ENCODE data around the gene MVB12B. TPM values are rescaled to one million over a fixed set of nuclear protein-coding genes. Genes with fewer than 3 reads are reported as not detected.

Gene MVB12B
- total and polyA plus RNA-seq, 2 of the 8 experiments (the other 6 are each of a cell fraction or from before 2014, with no cell fraction given), result 2.6 to 5.0 TPM

- ChIA-PET CTCF (ENCODE audit: partially characterized antibody) (interaction anchor here (1.5 kb wide), 1 partner anchor 79 kb away, joined by 4 read pairs; no protein-coding TSS in a partner anchor), POLR2A (ENCODE audit: partially characterized antibody) (interaction anchor here (1.5 kb wide), 1 partner anchor 12 kb away, joined by 3 read pairs; no protein-coding TSS in a partner anchor)
- FAIRE-seq, result no peak
- TF ChIP-seq KDM4A (IDR thresholded peaks at IDR 0.05; ENCODE audit: low read depth, low read length, severe bottlenecking) (no peak), TAF1 (IDR thresholded peaks at IDR 0.05; ENCODE audit: low read depth, low read length) (no peak), BACH1 (IDR thresholded peaks at IDR 0.05; ENCODE audit: low read length) (no peak), CTBP2 (IDR thresholded peaks at IDR 0.05; ENCODE audit: borderline replicate concordance, insufficient read depth, insufficient read length, low read length) (no peak), POLR2A (IDR thresholded peaks at IDR 0.05; ENCODE audit: control extremely low read depth in 1 of 2, low read depth in 2 of 2, low read length in 2 of 2) (no peak), TAF7 (optimal IDR thresholded peaks at IDR 0.05; ENCODE audit: borderline replicate concordance, low read depth, low read length) (no peak), HDAC6 (IDR thresholded peaks at IDR 0.05; ENCODE audit: low read depth, low read length) (no peak), KDM5A (IDR thresholded peaks at IDR 0.05; ENCODE audit: low read length) (no peak), ASH2L (IDR thresholded peaks at IDR 0.05; ENCODE audit: low read length) (no peak)
- H3K23ac ChIP-seq (ENCODE audit: insufficient read length), result no peak overlapping the region
- H3K4me1 ChIP-seq (replicated peaks in 1 of 4; ENCODE audit: control insufficient read depth in 3 of 4, insufficient read depth in 4 of 4, low read length in 3 of 4), result peaks cover 2 to 14% (median 8%) of the 10 kb centered on the region in 4 experiments; a peak in 5 of 7 replicates
- no peak overlapping the region for H4K91ac ChIP-seq (replicated peaks; ENCODE audit: insufficient read length, low read length)
- H4K20me1 ChIP-seq (replicated peaks in 1 of 2; ENCODE audit: control insufficient read depth in 1 of 2, insufficient read depth in 2 of 2, low read length in 2 of 2), result no peaks in the 10 kb centered on the region
- no peak overlapping the region for H2BK12ac ChIP-seq (ENCODE audit: low read depth, low read length)
- no peak overlapping the region for H4K5ac ChIP-seq (ENCODE audit: insufficient read length, low read depth, low read length)
- H2AFZ ChIP-seq (ENCODE audit: low read length), result no peak overlapping the region
- H3K27me3 ChIP-seq (replicated peaks in 1 of 4; ENCODE audit: control insufficient read depth in 3 of 4, extremely low read depth in 1 of 4, insufficient read depth in 3 of 4, low read length in 3 of 4), result no peaks in the 10 kb centered on the region
- no peak overlapping the region for H4K8ac ChIP-seq (ENCODE audit: extremely low read depth, insufficient read depth, low read length)
- no peak overlapping the region for H2BK20ac ChIP-seq (ENCODE audit: low read length)
- H3K4me3 ChIP-seq (ENCODE audit: extremely low read depth in 1 of 4, insufficient read depth in 2 of 4, low read depth in 3 of 4, low read length in 4 of 4), result no peak overlapping the region
- H3K14ac ChIP-seq (ENCODE audit: insufficient read length), result no peak overlapping the region
- H2BK15ac ChIP-seq (ENCODE audit: low read length), result no peak overlapping the region
- no peak overlapping the region for H3K27ac ChIP-seq (ENCODE audit: low read depth, low read length)
- H3K79me2 ChIP-seq (ENCODE audit: control insufficient read depth in 1 of 2, insufficient read depth in 2 of 2, low read length in 2 of 2), result no peaks in the 10 kb centered on the region
- H3K79me1 ChIP-seq (ENCODE audit: low read depth, low read length), result no peaks in the 10 kb centered on the region
- no peak overlapping the region for H3K18ac ChIP-seq (ENCODE audit: extremely low read depth, low read length)
- H2BK120ac ChIP-seq (replicated peaks; ENCODE audit: low read depth, low read length), result no peak overlapping the region
- H3K36me3 ChIP-seq (ENCODE audit: control insufficient read depth in 2 of 4, insufficient read depth in 4 of 4, low read length in 3 of 4), result no peaks in the 10 kb centered on the region
- no peak overlapping the region for H3K4me2 ChIP-seq (ENCODE audit: insufficient read depth in 1 of 2, low read depth in 2 of 2, low read length in 2 of 2)
- H3K9ac ChIP-seq (replicated peaks in 1 of 4; ENCODE audit: extremely low read depth in 1 of 4, low read depth in 3 of 4, low read length in 3 of 4), result no peak overlapping the region
- no peak overlapping the region for H2AK5ac ChIP-seq (ENCODE audit: low read depth, low read length)
- no peak overlapping the region for H3K4ac ChIP-seq (replicated peaks; ENCODE audit: insufficient read length, low read depth, low read length)
- H2BK5ac ChIP-seq (ENCODE audit: low read depth, low read length), result no peak overlapping the region
- no peak overlapping the region for H3K56ac ChIP-seq (replicated peaks; ENCODE audit: insufficient read length, low read depth, low read length)
- H3K23me2 ChIP-seq (ENCODE audit: low read depth, low read length), result no peaks in the 10 kb centered on the region
- 92% methylated on average over 6 of the region's 6 CpGs; no CpG with 5 or more reads in 1 of the 2 experiments for WGBS, 2 experiments (ENCODE audit: extremely low coverage in 1 of 2, insufficient coverage in 1 of 2, insufficient read length in 1 of 2, insufficient replicate concordance in 2 of 2, low coverage in 1 of 2, low lambda C conversion rate in 2 of 2, missing lambda C conversion rate in 1 of 2)
- DNase-seq (ENCODE audit: low read depth in 1 of 2, low spot score in 2 of 2), result no peak
- no peaks in the 10 kb centered on the region for H3K9me3 ChIP-seq (ENCODE audit: insufficient read depth in 2 of 2, low read depth in 1 of 2, low read length in 1 of 2)
These were observed 85.3 kb downstream of the MVB12B start for GRCh38 chr9:126411948-126412284.
